UCSD-AML1 (cell line): ENCODE data around the gene KRTAP3-2.
"Not testable (repeated sequence)": the region's sequence is repeated elsewhere in the genome, so short reads cannot be mapped to it uniquely, and the experiment has no call there.

ENCODE experiments used
- DNase-seq: peaks from one replicate; lab custom pipeline; 2025; ENCODE audit not compliant: unreplicated experiment; lab: John Stamatoyannopoulos, UW

Gene KRTAP3-2

GRCh38 chr17:40999563-40999962 is at the start of gene KRTAP3-2:
Gene KRTAP3-2, minus strand, starts transcription at chr17:40999906. Its CDS starts 53 bp downstream, at chr17:40999853.
- not testable (repeated sequence) for DNase-seq

GRCh38 chr17:41049110-41049509 is 49.4 kb upstream of the KRTAP3-2 start:
- DNase-seq: no peak

- no peak for DNase-seq
These were observed 48.7 kb upstream of the KRTAP3-2 start for GRCh38 chr17:41048441-41048840.

GRCh38 chr17:41046735-41047465 is 47.2 kb upstream of the KRTAP3-2 start, which contains the start of gene KRTAP2-1:
Gene KRTAP2-1, minus strand, starts transcription at chr17:41047316. Its CDS starts 49 bp downstream, at chr17:41047267.
- not testable (repeated sequence) for DNase-seq

GRCh38 chr17:41042953-41043352 is 43.2 kb upstream of the KRTAP3-2 start:
- DNase-seq: no peak

GRCh38 chr17:41040783-41041571 is 41.3 kb upstream of the KRTAP3-2 start, which contains the start of gene KRTAP1-1:
Gene KRTAP1-1, minus strand, starts transcription at chr17:41041450. Its CDS starts 53 bp downstream, at chr17:41041397.
- DNase-seq: not testable (repeated sequence)

GRCh38 chr17:41037853-41038350 is 38.2 kb upstream of the KRTAP3-2 start:
- DNase-seq: no peak

- not testable (repeated sequence) for DNase-seq
These were observed 34.7 kb upstream of the KRTAP3-2 start, which contains the start of gene KRTAP1-3 for GRCh38 chr17:41034346-41034935. Gene KRTAP1-3, minus strand, starts transcription at chr17:41034874. Its CDS starts 53 bp downstream, at chr17:41034821.

GRCh38 chr17:41029633-41030245 is 30.0 kb upstream of the KRTAP3-2 start, which contains the start of gene KRTAP1-4:
Gene KRTAP1-4, minus strand, starts transcription at chr17:41030195. Its CDS starts 117 bp downstream, at chr17:41030078.
- DNase-seq: no peak

GRCh38 chr17:41026715-41027471 is 27.2 kb upstream of the KRTAP3-2 start, which contains the start of gene KRTAP1-5:
Gene KRTAP1-5, minus strand, starts transcription at chr17:41027208. Its CDS starts 53 bp downstream, at chr17:41027155.
- DNase-seq: no peak

- DNase-seq: no peak
These were observed 25.0 kb upstream of the KRTAP3-2 start for GRCh38 chr17:41024697-41025096.

GRCh38 chr17:41020336-41020735 is 20.6 kb upstream of the KRTAP3-2 start:
- DNase-seq: no peak

- no peak for DNase-seq
These were observed 19.7 kb upstream of the KRTAP3-2 start for GRCh38 chr17:41019415-41019814.

GRCh38 chr17:41018541-41018940 is 18.8 kb upstream of the KRTAP3-2 start:
- no peak for DNase-seq

GRCh38 chr17:41016578-41017215 is 17.0 kb upstream of the KRTAP3-2 start:
- DNase-seq: no peak

GRCh38 chr17:41015454-41015853 is 15.7 kb upstream of the KRTAP3-2 start:
- no peak for DNase-seq

- no peak for DNase-seq
These were observed 13.9 kb upstream of the KRTAP3-2 start for GRCh38 chr17:41013606-41014005.

GRCh38 chr17:41013181-41013580 is 13.5 kb upstream of the KRTAP3-2 start:
- no peak for DNase-seq
